ENCODE measurements around the gene HCN3. TPM values are rescaled to one million over a fixed set of nuclear protein-coding genes. Genes with fewer than 3 reads are reported as not detected.

HCN3 gene
- total and polyA plus RNA-seq, 2 donors (not counting 1 experiment from before 2014, with no cell fraction given): 6.2 to 9.2 TPM

DNA sequence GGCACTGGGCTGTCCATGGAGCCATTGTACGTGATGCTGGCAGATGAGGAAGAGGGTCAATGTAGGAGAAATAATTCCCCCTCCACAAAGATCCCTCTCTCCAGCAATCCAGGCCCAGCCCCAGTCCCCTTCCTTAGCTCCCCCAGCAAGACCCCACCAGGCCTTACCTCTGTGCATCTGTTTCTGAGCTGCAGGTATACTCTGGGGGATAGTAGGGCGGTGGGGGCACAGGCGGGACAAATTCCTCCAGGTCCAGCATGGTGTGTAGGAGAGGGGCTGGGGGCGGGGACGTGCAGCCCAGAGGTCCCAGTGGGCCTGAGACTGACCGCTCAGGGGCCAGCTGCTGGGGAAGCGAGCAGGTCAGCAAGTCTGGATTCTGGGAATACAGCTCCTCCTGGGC lies 25.7 kb upstream of the HCN3 start:
- H3K9me3 Mint-ChIP-seq (ENCODE audit: insufficient read depth): no peaks in the 10 kb centered on the region
- H4K20me1 ChIP-seq (ENCODE audit: control insufficient read depth, insufficient read depth, low read length, poor library complexity, severe bottlenecking): no peaks in the 10 kb centered on the region
- POLR2A ChIA-PET: interaction anchor here (0.6 to 1.5 kb wide), 6 partner anchors 10 to 190 kb away, joined by 3 to 5 read pairs (median 4); partner anchors contain the start of genes CLK2 and SCAMP3
- ATAC-seq (ENCODE audit: low read depth): no peak
- H3K36me3 ChIP-seq (replicated peaks in 1 of 2; ENCODE audit: control extremely low read depth in 1 of 2, control insufficient read depth in 1 of 2, extremely low read depth in 1 of 2, insufficient read depth in 2 of 2, low read length in 1 of 2): peaks cover 0 to 3% of the 10 kb centered on the region in 2 experiments
- no peak overlapping the region for H3K4me2 ChIP-seq (replicated peaks; ENCODE audit: low read depth, low read length, poor library complexity, severe bottlenecking)
- H3K27ac ChIP-seq (ENCODE audit: low read length in 2 of 2): no peak overlapping the region
- CTCF ChIA-PET: interaction anchor here (0.7 to 5.8 kb wide), 34 partner anchors 9 to 916 kb away, joined by 3 to 128 read pairs (median 9); partner anchors contain the start of genes ASH1L, CLK2, FDPS and HCN3
- peaks cover 0 to 3% (median 0%) of the 10 kb centered on the region in 3 donors for H3K9me3 ChIP-seq (ENCODE audit: control extremely low read depth in 1 of 3, control insufficient read depth in 2 of 3, insufficient read depth in 1 of 3, low read length in 2 of 3)
- no peak for TF ChIP-seq EZH2 (IDR thresholded peaks at IDR 0.05; ENCODE audit: borderline replicate concordance, insufficient read depth, low read depth, low read length, poor library complexity, severe bottlenecking)
- TF ChIP-seq, protein P1, sequence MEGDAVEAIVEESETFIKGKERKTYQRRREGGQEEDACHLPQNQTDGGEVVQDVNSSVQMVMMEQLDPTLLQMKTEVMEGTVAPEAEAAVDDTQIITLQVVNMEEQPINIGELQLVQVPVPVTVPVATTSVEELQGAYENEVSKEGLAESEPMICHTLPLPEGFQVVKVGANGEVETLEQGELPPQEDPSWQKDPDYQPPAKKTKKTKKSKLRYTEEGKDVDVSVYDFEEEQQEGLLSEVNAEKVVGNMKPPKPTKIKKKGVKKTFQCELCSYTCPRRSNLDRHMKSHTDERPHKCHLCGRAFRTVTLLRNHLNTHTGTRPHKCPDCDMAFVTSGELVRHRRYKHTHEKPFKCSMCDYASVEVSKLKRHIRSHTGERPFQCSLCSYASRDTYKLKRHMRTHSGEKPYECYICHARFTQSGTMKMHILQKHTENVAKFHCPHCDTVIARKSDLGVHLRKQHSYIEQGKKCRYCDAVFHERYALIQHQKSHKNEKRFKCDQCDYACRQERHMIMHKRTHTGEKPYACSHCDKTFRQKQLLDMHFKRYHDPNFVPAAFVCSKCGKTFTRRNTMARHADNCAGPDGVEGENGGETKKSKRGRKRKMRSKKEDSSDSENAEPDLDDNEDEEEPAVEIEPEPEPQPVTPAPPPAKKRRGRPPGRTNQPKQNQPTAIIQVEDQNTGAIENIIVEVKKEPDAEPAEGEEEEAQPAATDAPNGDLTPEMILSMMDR (IDR thresholded peaks at IDR 0.05): no peak
- no peak overlapping the region for H3K27ac Mint-ChIP-seq
- no peak overlapping the region for H3K4me3 ChIP-seq (ENCODE audit: control extremely low read depth in 1 of 5, extremely low read depth in 1 of 5, insufficient read depth in 1 of 5, low read depth in 2 of 5, low read length in 4 of 5)
- H3K4me3 Mint-ChIP-seq: no peak overlapping the region
- intact Hi-C loops (cut with micrococcal nuclease): loop anchor here (2.0 kb wide), 1 partner anchor 25 kb away; the partner anchor contains the start of gene HCN3
- peaks cover 36% of the 10 kb centered on the region for H3K4me1 Mint-ChIP-seq
- DNase-seq: no peak
- no peaks in the 10 kb centered on the region for H3K79me2 ChIP-seq (ENCODE audit: control insufficient read depth, insufficient read depth, low read length)
- H3K4me1 ChIP-seq (ENCODE audit: control insufficient read depth in 2 of 2, insufficient read depth in 2 of 2, low read length in 2 of 2): peaks cover 20 to 31% of the 10 kb centered on the region in 2 donors
- H3K9ac ChIP-seq (ENCODE audit: low read length): no peak overlapping the region
- H2AFZ ChIP-seq (ENCODE audit: insufficient read depth, low read depth, low read length, poor library complexity, severe bottlenecking): no peak overlapping the region
- no peaks in the 10 kb centered on the region for H3K27me3 Mint-ChIP-seq
- 100% methylated on average over 1 of the region's 7 CpGs for WGBS (ENCODE audit: insufficient coverage)
- no peaks in the 10 kb centered on the region for H3K27me3 ChIP-seq (replicated peaks in 1 of 4; ENCODE audit: control extremely low read depth in 1 of 4, control insufficient read depth in 3 of 4, insufficient read depth in 4 of 4, low read length in 3 of 4)

DNA sequence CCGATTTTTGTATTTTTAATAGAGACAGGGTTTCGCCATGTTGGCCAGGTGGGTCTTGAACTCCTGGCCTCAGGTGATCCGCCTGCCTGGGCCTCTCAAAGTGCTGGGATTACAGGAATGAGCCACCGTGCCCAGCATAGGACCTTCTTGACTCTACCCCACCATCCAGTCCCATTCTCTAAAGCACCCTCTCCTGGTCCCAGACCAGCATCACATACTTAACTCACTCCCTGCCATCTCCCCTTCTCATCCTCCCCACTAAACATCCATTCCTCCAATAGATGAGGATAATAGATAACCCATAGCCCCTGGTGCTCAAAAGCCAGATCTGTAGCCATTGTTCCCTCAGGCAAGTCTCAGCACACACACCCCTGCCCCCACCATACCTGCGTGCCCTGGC lies 24.1 kb upstream of the HCN3 start:
- Histone ChIP-seq H3K4me2 (replicated peaks; ENCODE audit: low read depth, low read length, poor library complexity, severe bottlenecking) (no peak overlapping the region), H3K4me1 (ENCODE audit: control insufficient read depth in 2 of 2, insufficient read depth in 2 of 2, low read length in 2 of 2) (peaks cover 20 to 31% of the 10 kb centered on the region in 2 donors), H3K79me2 (ENCODE audit: control insufficient read depth, insufficient read depth, low read length) (no peaks in the 10 kb centered on the region), H2AFZ (ENCODE audit: insufficient read depth, low read depth, low read length, poor library complexity, severe bottlenecking) (no peak overlapping the region), H3K27ac (ENCODE audit: low read length in 2 of 2) (no peak overlapping the region), H3K36me3 (replicated peaks in 1 of 2; ENCODE audit: control extremely low read depth in 1 of 2, control insufficient read depth in 1 of 2, extremely low read depth in 1 of 2, insufficient read depth in 2 of 2, low read length in 1 of 2) (peaks cover 0 to 13% of the 10 kb centered on the region in 2 experiments), H3K4me3 (ENCODE audit: control extremely low read depth in 1 of 5, extremely low read depth in 1 of 5, insufficient read depth in 1 of 5, low read depth in 2 of 5, low read length in 4 of 5) (no peak overlapping the region), H3K9ac (ENCODE audit: low read length) (no peak overlapping the region), H4K20me1 (ENCODE audit: control insufficient read depth, insufficient read depth, low read length, poor library complexity, severe bottlenecking) (no peaks in the 10 kb centered on the region), H3K9me3 (ENCODE audit: control extremely low read depth in 1 of 3, control insufficient read depth in 2 of 3, insufficient read depth in 1 of 3, low read length in 2 of 3) (peaks cover 0 to 3% (median 0%) of the 10 kb centered on the region in 3 donors), H3K27me3 (replicated peaks in 1 of 4; ENCODE audit: control extremely low read depth in 1 of 4, control insufficient read depth in 3 of 4, insufficient read depth in 4 of 4, low read length in 3 of 4) (no peaks in the 10 kb centered on the region)
- H3K27me3 Mint-ChIP-seq: no peaks in the 10 kb centered on the region
- WGBS (ENCODE audit: insufficient coverage): 100% methylated on average over 4 of the region's 5 CpGs
- H3K27ac Mint-ChIP-seq: no peak overlapping the region
- DNase-seq (no peak), ATAC-seq (ENCODE audit: low read depth) (no peak)
- H3K9me3 Mint-ChIP-seq (ENCODE audit: insufficient read depth): no peaks in the 10 kb centered on the region
- intact Hi-C loops (cut with micrococcal nuclease): no loop called here
- H3K4me3 Mint-ChIP-seq: peak overlapping the region; percentile 90
- TF ChIP-seq EZH2 (IDR thresholded peaks at IDR 0.05; ENCODE audit: borderline replicate concordance, insufficient read depth, low read depth, low read length, poor library complexity, severe bottlenecking): no peak
- TF ChIP-seq, protein P1 (IDR thresholded peaks at IDR 0.05): no peak
- H3K4me1 Mint-ChIP-seq: peaks cover 42% of the 10 kb centered on the region
- ChIA-PET POLR2A (interaction anchor here (0.7 kb wide), 2 partner anchors 9 to 310 kb away, joined by 7 to 8 read pairs; no protein-coding TSS in a partner anchor), CTCF (interaction anchor here (4.1 to 5.2 kb wide), 2 partner anchors 69 to 250 kb away, joined by 54 to 128 read pairs; partner anchors contain the start of gene RUSC1)
